Epidermal melanocyte (primary cell): ENCODE results near the gene NPEPL1.
"Not testable (repeated sequence)": the region's sequence is repeated elsewhere in the genome, so short reads cannot be mapped to it uniquely, and the experiment has no call there.

ENCODE experiments used
- DNase-seq: peaks from one replicate; pipeline ENCODE4 v3.0.0; 2011; ENCODE audit warnings: low spot score; ENCODE audit not compliant: insufficient read length

Gene NPEPL1, protein sequence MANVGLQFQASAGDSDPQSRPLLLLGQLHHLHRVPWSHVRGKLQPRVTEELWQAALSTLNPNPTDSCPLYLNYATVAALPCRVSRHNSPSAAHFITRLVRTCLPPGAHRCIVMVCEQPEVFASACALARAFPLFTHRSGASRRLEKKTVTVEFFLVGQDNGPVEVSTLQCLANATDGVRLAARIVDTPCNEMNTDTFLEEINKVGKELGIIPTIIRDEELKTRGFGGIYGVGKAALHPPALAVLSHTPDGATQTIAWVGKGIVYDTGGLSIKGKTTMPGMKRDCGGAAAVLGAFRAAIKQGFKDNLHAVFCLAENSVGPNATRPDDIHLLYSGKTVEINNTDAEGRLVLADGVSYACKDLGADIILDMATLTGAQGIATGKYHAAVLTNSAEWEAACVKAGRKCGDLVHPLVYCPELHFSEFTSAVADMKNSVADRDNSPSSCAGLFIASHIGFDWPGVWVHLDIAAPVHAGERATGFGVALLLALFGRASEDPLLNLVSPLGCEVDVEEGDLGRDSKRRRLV

DNA sequence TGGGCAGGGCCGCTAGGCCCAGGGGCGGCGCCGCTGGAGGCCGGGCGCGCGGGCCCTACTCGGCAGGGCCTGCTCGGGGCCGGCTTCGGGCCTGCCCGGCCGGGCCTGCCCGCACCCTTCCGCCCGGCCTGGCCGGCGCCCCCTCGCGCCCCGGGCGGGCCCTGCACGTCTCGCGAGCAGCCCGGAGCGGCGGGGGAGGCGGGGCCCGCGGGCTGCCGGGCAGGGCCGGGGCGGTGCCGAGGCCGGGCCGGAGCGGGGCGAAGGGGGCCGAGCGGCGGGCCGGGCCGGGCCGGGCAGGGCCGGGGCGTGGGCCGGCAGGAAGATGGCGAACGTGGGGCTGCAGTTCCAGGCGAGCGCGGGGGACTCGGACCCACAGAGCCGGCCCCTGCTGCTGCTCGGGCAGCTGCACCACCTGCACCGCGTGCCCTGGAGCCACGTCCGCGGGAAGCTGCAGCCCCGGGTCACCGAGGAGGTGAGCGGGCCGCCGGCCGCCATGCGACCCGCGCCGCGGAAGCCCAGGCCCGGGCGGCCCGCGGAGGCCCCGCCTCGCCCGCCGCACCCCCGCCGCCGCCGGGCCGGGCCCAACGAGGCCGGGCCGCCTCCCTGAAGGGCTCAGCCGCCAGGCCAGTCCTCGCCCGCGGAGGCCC, at the start of gene NPEPL1:
NPEPL1 (plus strand) TSS at position 222 of the 647 bp plus-strand sequence; CDS start at position 323, 101 bp downstream.
- DNase-seq = peak; percentile 86

DNA sequence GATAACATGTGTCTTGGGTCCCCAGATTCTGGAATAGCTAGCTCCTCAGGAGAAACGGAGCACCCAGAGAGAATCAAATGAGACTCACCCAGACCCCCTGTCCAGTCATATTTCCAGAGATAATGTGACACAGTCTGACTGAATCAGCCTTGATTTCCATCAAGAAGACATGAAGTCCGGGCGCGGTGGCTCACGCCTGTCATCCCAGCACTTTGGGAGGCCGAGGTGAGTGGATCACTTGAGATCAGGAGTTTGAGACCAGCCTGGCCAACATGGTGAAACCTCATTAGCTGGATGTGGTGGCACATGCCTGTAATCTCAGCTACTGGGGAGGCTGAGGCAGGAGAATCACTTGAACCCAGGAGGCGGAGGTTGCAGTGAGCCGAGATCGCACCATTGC, 49.7 kb upstream of the NPEPL1 start:
- not testable (repeated sequence) for DNase-seq

DNA sequence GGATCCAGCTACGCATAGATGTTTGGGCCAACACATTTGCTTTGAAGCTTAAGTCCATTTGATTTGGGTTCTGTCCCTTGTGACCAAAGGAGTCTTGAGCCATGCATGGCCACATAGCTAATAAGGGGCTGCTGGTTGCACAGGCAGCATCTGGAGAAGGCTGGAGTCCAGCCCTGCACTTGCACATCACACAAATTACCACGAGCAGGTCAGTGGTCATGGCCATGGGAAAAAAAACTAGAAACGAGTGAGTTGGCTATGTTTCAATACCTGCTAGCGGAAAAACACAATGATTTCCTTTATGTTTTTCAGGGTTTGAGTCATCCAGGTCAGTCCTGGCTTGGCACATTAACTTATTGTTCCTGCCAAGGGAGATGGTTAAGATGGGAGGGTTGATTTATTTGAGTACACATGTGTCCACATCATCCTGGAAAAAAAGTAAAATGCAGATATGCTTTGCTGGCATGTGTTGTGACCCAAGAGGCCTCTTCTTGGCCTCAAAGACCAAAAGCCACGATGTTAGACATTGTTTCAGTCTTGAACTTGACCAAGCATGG, 47.1 kb upstream of the NPEPL1 start:
- DNase-seq = no peak

DNA sequence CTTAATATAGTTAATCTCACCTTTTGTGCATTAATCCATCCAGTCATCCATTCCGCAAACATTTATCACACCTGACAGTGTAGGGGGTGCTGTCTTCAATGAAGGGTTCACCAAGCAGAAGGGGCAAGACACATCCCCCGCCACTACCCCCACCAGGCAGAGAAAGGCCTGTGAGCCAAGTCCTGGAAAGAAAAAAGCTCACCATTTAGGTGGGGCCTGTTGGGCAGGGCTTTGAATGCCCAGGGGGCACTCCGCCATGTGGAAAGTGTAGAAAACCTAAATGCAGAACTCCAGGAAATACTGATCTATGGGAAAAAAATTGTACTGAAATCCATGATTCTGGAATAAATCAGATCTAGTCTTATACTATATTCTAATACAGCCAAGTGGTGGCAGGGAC, 46.3 kb upstream of the NPEPL1 start:
- no peak for DNase-seq

DNA sequence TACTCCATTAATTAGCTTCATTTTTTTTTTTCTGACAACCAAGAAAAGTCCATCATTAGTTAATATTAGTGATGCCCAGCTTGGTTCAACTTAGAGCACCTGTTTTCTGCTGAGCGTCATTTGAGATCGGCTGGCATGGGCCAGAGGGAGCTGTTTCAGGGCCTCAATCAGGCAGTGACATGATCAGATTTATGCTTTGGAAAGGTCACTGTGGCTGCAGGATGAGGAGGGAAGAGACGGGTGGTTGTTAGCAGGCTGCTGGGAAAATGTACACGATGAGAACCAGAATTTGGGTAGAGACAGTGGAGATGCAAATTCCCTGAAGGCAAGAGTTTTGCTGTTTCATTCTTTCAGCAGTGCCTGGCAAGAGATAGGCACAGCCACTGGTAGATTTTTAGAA, 45.9 kb upstream of the NPEPL1 start:
- DNase-seq = no peak

DNA sequence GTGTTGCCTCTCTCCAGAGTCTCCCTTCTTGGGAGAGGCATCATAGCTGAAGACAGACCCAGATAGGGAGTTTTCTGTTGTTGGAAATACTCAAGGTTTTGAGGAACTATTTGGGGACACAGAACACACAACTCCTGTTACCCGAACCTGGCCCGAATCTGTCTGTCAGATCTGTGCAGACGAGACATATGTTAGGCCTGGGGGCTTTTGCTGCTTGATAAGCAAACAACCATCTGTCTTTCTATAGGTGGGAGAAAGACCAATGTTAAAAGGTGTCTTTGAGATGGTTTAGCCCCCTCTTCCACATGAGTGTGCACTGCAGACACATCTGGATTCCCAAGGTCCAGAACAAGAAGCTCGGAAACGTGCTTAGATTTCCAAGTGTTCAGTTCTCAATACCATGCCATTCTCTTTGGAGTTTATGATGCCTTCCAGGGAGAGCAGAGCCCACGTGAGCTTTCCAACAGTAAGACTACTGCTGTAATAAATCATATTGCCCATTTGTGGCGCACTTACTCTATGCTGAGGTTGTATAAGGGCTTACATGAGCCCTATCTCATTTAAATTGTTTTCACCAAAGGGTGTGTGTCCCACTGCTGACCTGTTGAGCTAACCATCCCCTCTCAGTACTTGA, 45.3 kb upstream of the NPEPL1 start:
- no peak for DNase-seq

DNA sequence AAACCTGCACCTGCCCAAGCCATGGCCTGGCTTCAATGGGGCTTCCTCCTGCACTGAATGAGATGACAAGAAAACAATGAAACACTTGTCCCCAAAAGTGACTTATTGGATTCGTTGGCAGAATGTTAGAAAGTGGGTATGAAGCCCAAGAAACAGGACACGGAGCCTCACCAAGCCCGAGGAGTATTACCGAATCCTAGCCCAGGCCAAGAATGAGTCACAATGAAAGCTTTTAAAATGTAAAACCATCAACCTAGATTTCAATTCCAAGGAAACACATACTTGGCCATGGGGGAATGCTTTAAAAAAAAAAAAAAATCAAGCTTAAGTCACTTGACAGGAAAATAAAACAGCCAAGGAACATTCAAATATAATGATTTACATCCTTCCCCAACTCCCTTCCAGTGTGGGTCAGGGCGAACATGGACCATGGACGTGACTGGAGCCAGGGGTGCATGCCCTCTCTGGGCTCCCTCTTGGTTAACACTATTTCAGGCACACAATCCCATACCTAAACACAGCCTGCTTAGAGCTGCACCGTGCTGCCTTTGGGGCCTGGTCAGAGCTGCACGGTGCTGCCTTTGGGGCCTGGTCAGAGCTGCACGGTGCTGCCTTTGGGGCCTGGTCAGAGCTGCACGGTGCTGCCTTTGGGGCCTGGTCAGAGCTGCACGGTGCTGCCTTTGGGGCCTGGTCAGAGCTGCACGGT, 44.7 kb upstream of the NPEPL1 start:
- no peak for DNase-seq

DNA sequence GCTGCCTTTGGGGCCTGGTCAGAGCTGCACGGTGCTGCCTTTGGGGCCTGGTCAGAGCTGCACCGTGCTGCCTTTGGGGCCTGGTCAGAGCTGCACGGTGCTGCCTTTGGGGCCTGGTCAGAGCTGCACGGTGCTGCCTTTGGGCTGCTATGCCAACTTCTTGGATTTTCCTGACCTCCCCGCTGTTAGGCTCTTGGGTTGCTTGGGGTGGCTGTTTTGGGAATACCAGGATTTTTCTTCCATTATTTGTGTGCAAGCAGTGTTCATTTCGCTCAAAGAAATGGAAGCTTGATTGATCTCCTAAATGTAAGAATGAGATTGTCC, 44.1 kb upstream of the NPEPL1 start:
- not testable (repeated sequence) for DNase-seq

DNA sequence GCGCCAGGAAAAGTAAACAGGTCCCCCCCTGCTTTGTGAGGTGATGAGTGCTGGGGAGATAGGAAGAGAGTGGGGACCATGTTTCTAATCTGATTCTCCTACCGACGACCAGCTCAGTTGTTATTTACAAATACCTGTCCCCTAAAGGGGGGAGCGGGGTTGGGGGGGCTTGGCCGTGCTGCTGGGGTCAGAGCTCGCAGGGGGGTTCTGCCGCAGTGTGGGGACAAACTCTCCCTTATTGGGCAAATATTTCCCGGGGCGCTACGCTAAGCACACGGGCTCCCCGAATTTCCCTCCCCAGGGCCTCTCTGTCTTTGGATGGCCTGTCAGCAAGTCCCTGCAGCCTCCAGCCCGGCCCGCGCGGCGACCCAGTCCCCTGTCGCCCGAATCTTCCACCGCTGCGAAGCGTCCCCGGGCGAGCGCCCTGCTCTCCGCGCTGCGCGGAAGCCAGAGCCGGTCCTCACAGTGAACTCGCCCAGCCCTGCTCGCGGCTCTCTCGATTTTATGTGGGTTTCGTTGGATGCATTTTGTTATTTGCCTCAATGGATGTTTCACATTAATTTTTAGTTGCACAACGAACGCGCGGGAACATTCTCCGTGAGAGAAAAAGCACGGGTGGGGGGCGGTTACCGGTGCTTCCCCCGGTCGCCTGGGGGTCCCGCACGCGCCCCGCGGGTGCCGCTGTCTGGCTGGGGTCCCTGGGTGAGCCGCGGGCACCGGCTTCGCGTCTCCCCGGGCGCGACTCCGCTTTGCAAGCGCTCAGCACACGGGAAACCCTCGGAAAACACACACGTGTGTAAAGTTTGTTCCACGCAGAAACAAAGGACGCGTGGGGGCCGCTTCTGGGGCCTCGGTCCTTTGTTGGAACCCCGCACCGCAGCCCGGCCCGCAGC, 43.1 kb upstream of the NPEPL1 start:
- DNase-seq = no peak

DNA sequence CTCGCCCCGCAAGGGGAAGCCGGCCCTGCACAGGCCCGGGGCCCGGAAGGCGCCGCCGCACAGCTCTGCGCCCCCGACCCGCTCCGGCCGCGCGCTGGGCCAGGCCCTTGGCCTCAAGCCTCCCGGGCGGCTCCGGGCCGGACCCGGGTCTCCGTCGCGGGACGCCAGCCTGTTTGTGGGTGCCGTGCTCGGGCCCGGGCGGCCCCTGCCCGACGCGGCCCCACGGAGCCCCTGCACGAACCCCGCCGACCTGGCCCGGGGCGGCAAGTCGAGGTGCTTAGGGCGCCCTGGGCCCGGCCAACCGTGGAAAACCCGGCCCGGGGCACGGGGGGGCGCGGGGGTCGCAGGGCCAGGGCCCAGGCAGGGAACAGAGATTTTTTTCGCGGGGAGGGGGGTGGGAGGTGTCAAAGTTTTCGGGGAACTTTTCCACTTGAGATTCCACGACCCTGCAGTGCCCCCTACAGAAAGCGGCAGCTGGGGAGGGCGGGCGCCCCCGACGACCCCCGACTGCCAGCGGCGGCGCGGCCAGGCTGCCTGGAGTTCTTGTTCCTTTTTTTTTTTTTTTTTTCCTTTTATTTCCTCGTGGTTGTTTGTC, 42.3 kb upstream of the NPEPL1 start:
- no peak for DNase-seq

DNA sequence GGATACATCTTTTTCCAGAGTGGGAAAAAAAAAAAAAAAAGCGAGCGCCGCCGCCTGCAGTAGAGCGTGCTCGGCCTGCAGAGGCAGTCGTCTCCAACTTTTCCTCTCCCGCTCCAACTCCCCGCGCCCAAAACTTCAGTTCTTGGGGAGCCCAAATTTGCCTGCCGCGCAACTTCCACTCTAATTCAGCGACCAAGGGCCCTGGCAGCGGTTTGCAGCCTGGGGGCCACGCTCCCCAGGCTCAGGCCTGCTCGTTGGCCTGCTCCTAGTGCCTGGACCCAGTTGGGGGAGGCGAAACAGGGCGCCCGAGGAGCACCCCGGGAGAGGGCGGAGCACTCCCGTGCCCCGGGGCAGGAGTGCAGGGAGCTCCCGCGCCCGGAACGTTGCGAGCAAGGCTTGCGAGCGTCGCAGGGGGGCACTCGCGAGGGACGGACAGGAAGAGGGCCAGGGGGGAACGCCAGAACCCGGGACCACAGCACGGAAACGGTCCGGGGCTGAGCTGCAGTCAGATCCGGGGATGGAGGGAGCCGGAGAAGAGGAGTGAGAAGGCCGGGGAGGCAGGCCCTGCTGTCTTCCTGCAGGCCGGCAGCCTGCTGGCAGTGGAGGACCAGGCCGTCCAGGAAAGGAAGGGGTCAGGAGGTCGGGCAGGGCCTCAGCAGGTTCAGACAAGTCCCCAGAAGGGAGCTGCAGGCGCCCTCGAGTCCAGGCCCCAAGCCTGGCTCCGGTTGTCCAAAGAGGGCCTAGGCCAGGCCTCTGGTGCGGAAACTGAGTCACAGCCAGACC, 41.6 kb upstream of the NPEPL1 start, which contains the start of gene STX16:
STX16 (plus strand) TSS at position 508 of the 783 bp plus-strand sequence. CDS start 724 bp downstream, outside the sequence.
- DNase-seq = peak; percentile 98

DNA sequence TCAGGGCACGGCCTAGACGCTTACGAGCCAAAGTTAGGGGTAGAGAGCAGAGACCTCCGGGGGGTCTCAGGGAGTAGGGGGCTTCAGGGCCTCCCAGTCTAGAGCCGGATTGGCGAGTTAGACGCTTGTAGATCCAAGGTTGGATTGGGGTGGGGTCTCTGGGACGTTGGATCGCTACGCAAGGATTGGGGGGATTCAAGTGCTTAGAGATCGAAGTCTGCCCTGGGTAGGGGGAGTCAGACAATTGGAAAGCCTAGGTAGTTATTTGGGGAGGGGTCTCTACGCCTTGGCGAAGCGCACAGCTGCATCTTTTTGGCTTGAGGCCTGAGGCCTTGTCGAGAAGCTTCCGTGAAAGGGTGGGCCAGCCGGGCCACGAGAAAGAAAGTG, 41.0 kb upstream of the NPEPL1 start:
- no peak for DNase-seq

DNA sequence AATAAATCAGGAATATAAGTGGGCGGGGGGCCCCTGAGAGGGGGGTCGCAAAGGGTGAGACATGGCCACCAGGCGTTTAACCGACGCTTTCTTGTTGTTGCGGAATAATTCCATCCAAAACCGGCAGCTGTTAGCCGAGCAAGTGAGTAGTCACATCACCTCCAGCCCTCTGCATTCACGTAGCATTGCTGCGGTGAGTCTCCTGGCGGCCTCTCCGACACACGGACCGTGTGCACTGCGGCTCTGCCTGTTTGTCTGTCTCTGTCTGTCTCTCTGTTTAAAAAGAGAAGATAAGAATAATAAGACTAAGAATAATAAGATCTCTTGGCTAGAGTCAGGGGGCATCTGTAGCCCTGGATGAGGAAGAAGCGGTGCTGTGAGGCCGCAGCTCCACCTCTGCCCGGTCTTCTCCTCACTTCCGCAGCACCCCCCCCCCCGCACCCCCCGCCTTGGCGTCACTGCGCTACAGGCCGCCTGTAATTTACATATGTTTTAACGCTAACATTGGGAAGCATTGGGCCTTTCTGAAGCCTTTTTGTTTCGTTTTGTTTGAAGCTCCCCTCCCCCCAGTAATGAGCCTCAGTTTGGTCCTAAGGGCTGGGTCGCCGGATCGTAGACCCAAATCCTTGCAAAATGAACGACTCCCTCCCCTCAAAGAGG, 40.5 kb upstream of the NPEPL1 start:
- DNase-seq = peak; percentile 53

DNA sequence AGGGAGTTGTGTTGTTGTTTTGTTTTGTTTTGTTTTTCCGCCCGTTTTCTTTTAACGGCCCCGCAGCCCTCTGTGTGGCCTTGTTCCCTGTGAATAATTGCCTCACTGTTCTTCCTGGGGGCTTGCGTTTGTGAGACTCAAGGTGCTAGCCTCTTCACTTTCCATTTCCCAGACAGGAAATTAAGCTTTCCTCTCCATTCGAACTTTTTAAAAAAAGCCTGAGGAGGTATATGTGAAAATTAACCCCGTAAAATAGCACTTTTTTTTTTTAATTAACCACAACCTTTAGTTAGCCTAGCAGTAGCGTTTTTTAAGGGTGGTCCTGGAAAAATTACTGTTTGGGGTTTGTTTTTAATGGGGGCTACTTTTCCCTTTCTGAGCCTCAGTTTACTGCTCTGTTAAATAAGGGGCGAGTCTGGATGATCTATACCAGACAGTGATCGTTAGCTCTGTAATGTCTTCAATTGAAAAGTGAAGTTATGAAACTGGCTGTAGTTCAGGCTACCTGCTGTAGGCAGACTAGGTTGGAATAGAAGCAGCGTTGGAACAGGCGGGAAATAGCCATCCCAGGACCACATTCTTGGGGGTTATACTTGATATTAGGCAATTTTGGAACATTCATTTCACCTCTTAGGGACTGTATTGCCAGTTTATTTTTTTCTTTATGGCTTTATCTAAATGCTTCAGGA, 39.9 kb upstream of the NPEPL1 start:
- no peak for DNase-seq

DNA sequence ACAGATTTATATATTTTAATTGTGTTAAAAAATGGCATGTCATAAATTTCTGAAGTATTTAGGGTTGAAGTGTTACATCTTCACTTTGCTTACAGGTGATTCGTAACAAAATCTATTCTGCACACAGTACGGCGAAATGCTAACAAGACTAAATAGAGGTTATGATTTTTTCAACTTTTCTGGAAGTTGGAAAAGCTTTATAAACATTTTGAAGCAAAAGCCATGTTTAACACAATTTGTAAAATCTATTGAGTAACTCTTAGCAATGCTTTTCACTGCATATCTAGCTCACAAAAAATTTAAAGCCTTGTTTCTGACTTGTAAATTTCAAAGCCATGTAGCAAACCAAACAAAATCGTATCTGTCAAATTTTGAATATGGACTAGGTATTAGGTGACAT, 38.3 kb upstream of the NPEPL1 start:
- no peak for DNase-seq

DNA sequence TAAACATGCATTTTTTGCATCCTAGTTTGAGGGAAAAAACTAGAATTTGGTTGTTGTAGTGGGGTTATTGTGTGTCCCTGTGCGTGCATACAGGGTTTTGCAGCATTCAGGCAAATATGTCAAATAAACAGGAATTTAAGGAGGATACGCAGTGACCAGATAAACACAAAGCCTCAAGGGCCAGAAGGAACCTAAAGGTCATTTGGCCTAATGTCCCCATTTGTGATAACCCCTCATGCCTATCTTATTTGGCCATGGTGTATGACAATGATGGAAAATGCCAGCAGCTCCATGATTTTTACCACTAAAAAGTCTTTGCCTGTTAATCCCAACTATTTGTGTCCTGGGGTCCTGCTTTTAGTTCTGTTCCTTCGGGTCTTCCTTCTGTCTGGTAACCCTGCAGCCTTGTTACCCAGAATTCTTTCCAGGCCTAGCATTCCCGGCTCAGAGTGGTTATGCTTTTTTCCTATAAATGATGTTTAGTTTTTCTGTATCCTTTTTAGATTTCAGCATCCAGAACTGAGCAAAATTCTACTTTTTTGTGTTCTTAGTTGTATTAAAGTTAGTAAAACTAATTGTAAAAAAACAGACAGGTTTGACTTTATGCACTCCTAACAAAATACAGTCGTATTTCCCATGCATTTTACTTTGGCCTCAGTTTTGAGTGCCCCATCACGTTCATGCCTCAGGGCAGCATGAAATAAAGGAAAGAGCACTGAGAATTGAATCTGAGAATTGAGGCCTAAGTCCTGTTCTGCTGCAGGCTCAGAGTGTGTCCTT, 37.1 kb upstream of the NPEPL1 start:
- no peak for DNase-seq

DNA sequence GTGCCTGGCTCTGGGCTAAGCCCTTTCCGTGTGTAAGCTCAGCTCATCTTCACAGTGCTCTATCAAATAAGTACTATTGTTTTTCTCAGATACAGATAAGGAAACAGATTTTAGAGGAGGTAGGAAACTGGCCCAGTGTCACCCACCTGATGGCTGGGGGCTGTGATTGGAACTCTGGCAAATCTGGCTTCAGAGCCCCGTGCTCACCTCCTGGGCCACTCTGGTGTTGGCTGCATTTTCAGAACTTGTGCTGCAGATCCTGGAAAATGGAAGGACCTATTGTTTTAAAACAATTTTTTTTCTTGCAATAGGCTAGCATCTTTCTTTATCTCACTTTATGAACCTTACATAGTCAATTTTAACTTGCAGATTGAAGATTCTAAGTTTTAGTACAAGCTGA, 35.8 kb upstream of the NPEPL1 start:
- DNase-seq = no peak
